ENCODE data around the gene CDKN1C.

CDKN1C gene

DNA sequence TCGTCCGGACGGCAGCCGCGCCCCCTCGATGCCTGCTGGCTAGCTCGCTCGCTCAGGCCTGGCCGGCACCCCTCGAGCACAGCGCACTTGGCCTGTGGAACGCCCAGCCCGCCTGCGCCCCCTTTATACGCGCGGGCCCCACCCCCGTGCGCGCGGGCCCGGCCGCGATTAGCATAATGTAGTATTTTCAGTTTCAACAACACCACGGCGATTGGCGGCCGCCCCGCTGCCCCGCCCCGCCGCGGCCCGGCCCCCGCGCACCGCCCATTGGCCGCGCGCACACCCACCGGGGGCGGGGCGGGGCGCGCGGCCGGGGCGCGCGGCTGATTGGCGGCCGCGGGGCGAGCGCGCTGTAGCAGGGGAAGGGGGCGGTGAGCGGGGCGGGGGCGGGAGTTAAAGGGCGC lies at the start of gene CDKN1C:
Gene CDKN1C, minus strand, starts transcription at position 98 of the 404 bp plus-strand sequence. CDS start 319 bp downstream, outside the sequence.
- peak; percentile 58 for DNase-seq

- peak; percentile 43 for DNase-seq
These were observed 49.1 kb upstream of the CDKN1C start for GRCh38 chr11:2934611-2935239.

GRCh38 chr11:2934021-2934550 lies 48.5 kb upstream of the CDKN1C start:
- DNase-seq, result no peak

DNA sequence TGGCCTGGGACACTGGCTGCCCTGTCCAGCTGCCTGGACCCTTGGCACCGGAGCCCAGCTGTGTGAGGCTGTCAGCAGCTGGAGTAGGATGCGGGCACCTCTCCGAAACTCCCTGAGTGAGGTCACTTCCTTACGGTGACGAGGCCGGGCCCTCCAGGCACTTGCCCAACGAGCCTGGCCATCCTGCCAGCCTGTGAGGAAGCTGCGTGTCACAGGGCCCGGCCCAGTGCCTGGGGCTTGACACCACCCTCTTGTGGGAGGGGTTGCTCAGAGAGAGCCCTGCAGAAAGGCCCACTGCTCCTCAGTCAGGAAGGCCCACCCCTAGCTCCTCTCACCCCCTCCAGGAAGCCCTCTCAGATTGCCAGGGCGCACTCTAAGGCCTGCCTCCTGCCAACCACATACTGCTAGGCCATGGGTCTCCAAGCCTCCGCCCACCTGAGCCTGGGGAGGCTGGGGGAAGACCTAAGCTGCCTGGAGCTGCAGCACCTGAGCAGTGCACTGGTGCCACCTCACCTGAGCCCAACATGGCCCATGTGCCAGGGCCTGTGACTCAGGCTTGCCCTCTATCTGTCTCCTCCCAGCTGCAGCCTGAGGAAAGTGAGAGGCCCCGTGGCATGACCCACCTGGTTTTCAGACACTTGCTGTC lies 47.9 kb upstream of the CDKN1C start:
- peak; percentile 92 for DNase-seq

DNA sequence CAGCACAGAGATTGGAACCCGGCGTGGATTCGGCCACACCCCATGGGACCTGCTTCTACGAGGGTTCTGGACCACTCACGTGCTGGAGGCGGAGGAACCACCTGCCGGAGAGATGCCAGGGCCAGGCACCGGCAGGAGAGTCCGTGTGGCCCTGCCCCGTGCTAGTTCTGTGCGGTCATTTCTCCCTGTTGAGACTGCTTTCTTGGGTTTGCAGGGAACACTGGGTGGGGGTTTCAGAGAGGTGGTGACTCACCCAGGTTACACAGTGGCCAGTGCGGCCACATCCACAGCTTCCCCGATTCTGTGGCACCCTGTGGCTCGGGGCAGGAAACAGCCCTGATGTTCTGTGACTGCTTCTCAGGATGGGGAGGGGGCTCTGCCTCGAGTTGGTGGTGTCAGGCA lies 47.3 kb upstream of the CDKN1C start:
- DNase-seq, result no peak

- no peak for DNase-seq
These were observed 46.5 kb upstream of the CDKN1C start for GRCh38 chr11:2931771-2932738.

DNA sequence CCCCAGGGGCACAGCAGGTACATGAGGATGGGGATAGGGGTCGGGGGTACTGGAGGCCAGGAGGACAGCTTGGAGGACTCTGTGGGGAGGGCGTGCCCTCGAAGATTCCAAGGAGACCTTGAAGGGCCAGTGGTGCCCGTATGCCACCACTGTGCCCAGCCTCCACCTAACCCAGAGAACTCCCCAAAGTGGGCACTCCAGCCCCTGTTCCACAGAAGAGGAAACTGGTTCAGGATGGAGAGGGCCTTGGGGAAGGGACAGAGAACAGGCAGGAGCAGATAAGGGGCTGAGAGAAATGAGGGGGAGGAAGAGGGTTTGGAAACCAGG lies 45.8 kb upstream of the CDKN1C start:
- no peak for DNase-seq

- DNase-seq, result peak; percentile 87
These were observed 45.3 kb upstream of the CDKN1C start for GRCh38 chr11:2930704-2931419.

DNA sequence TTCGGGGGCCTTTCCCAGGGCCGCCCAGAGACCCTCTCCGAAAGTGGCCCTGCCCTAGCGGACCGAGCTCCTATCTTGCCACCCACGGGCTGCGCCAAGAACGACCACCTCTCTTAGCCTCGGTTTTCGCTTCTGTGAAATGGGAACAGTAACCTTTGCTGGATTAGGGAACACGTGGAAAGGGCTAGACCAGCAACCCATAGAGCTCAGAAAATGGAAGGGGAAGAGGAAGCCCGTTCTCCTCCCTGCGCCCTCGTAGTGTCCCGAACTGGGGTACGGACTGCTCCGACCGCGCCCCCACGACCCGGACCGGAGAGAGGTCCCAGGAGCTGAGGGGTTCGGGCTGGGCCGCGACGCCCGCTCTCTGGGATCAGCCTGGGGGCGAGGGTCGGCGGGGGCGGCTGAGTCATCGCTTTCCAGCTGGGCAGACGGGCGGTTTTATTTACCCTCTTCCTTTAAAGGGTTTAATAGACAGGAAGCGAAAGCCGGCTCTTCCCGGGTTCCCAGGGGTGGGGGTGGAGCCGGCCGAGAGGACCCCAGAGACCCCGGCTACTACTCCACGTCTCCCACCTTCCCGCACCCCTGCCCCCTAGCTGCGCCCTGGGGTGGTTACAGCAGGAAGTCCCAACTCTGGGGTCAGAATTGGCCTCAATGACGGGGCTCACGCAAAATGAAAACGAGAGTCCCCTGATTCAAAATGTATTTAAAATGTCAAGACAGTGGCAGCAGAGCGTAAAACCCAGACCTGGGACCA lies 44.6 kb upstream of the CDKN1C start:
- peak; percentile 49 for DNase-seq

- no peak for DNase-seq
These were observed 44.0 kb upstream of the CDKN1C start for GRCh38 chr11:2929531-2929949.

- DNase-seq, result peak; percentile 59
These were observed 43.3 kb upstream of the CDKN1C start, which contains the start of gene PHLDA2 for GRCh38 chr11:2928605-2929530. TSS of gene PHLDA2 (minus strand) at chr11:2929420. CDS start at chr11:2929364, 56 bp downstream.

DNA sequence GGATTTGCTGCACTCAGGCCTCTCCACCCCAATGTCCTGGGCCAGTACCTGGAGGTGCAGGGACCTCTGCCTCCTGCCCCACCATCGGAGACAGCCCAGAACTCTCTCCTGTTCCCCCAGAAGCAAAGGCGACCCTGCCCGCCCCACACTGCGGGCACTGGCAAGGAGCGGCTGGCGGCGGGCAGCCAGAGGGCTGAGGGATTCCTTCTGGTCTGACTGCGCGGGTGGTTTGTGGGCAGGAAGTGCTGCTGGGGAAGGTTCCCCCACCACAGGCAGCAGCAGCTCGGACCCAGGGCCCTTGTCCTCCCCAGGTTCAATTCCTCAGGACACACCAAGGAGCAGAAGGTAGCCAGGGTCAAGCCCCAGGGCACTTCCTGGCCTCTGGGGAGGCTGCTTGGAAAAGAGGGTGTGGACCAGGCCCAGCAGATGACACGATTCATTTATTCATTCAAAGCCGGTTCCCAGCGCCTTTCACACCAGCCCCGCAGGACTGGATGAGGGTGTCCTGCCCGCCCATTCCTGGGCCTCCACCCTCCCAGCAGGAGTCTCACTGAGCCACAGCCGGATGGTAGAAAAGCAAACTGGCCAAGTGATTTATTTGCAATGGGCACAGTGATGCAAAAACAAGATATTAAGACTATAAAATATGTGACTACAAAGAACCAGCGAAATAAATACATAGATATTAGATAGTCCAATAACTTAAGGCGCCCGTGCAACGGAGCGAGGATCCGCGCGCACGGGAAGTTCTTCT lies 42.5 kb upstream of the CDKN1C start:
- peak; percentile 20 for DNase-seq

DNA sequence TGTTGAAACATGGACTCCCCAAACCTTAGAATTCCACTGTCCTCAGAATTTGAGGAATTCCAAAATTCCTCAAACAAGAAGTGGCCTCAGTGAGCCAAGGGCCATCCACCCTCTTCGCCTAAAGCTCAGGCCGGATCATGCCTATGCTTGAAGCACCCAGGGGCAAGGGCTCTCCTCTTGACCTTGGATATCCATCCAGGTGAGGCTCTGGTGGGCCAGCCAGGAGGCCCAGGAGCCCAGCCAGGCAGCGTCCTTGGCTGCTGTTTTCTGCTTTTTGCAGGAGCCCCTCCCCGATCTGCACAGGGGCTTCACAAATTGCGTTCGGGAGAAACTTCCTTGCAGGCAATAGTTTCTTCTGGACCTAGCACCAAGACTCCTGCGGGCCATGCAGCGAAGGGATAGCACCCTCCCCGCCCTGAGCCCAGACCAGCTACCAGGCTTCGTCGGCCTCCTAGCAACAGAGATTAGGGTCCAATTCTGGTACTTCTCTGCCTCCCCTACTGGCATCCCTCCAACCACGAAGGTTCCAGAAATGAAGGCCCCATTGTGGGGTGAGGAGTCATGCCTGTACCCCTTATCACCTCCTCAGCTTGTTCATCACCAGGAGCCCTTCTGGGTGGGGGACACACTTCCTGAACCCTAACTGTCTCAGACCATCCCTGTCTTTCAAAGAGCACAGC lies 41.7 kb upstream of the CDKN1C start:
- DNase-seq, result no peak

DNA sequence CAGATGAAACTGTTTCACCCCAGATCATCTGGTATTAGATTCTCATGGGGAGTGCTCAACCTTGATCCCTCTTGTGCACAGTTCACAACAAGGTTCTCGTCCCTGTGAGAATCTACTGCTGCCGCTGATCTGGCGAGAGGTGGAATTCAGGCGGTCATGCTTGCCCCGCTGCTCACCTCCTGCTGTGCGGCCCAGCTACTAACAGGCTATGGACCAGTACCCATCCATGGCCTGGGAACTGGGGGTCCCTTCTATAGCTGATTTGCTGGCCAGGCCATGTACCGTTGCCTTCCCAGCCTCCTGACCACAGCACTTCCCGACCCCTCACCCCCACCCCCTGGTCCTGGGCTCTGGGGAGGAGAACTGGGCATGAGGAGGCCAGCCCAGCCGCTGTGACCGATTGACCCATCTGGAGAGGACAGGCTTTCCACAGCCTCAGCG lies 41.1 kb upstream of the CDKN1C start:
- DNase-seq, result no peak

GRCh38 chr11:2924821-2925675 lies 39.5 kb upstream of the CDKN1C start:
- no peak for DNase-seq

- DNase-seq, result no peak
These were observed 38.8 kb upstream of the CDKN1C start for GRCh38 chr11:2924381-2924780.

GRCh38 chr11:2923446-2924375 lies 38.1 kb upstream of the CDKN1C start:
- no peak for DNase-seq

Data from NCI-H2029 (cell line).